ENCODE results near the gene CTIF. TPM values are rescaled to one million over a fixed set of nuclear protein-coding genes. Genes with fewer than 3 reads are reported as not detected.

The CTIF gene
- total and polyA plus RNA-seq, 10 donors: 5.2 to 39.2 (median 18.5) TPM

- intact Hi-C loops (cut with DNase I; ENCODE audit: low total_unique reads): loop anchor here (10.0 kb wide), 1 partner anchor 140 kb away; no protein-coding TSS in a partner anchor
- 39 to 61% (median 49%) methylated on average over 5 of the region's 5 CpGs for WGBS, 5 donors
Measured at GRCh38 chr18:48785091-48785614, 246.3 kb downstream of the CTIF start.

GRCh38 chr18:48785736-48786454 lies 247.1 kb downstream of the CTIF start:
- Histone ChIP-seq H3K4me1 (peaks cover 38 to 95% (median 61%) of the 10 kb centered on the region in 6 donors), H3K36me3 (no peaks in the 10 kb centered on the region), H3K27ac (peak overlapping the region; percentile 17 to 76 (median 60)), H3K27me3 (replicated peaks in 1 of 7) (no peaks in the 10 kb centered on the region), H3K4me3 (no peak overlapping the region), H3K9me3 (no peaks in the 10 kb centered on the region)
- 83 to 92% (median 87%) methylated on average over 12 of the region's 12 CpGs for WGBS, 5 donors
- TF ChIP-seq CTCF (IDR thresholded peaks at IDR 0.05 in 8 of 11, conservative IDR thresholded peaks at IDR 0.05 in 3 of 11): no peak
- TF ChIP-seq POLR2A (IDR thresholded peaks at IDR 0.05): no peak
- TF ChIP-seq POLR2AphosphoS5 (IDR thresholded peaks at IDR 0.05): no peak
- intact Hi-C loops (cut with DNase I; ENCODE audit: low total_unique reads): loop anchor here (10.0 kb wide), 1 partner anchor 139 kb away; no protein-coding TSS in a partner anchor
- DNase-seq: peak; percentile 73

More at GRCh38 chr18:48785091-48785614, 246.3 kb downstream of the CTIF start:
- peaks cover 36 to 95% (median 61%) of the 10 kb centered on the region in 6 donors for H3K4me1 ChIP-seq
- H3K36me3 ChIP-seq: no peaks in the 10 kb centered on the region
- DNase-seq: peak; percentile 87
- H3K27ac ChIP-seq: peak overlapping the region; percentile 17 to 76 (median 60)
- H3K4me3 ChIP-seq: no peak overlapping the region
- TF ChIP-seq POLR2A (IDR thresholded peaks at IDR 0.05): no peak
- TF ChIP-seq POLR2AphosphoS5 (IDR thresholded peaks at IDR 0.05): peak in 2 of 3 donors; percentile 12 to 25
- no peaks in the 10 kb centered on the region for H3K27me3 ChIP-seq (replicated peaks in 1 of 7)
- no peaks in the 10 kb centered on the region for H3K9me3 ChIP-seq

- H3K4me3 ChIP-seq: no peak overlapping the region
- 84 to 89% (median 87%) methylated on average over 10 of the region's 10 CpGs for WGBS, 5 donors
- peaks cover 36 to 95% (median 60%) of the 10 kb centered on the region in 6 donors for H3K4me1 ChIP-seq
- no peak overlapping the region for H3K27ac ChIP-seq
- H3K27me3 ChIP-seq (replicated peaks in 1 of 7): no peaks in the 10 kb centered on the region
- intact Hi-C loops (cut with DNase I; ENCODE audit: low total_unique reads): loop anchor here (10.0 kb wide), 1 partner anchor 138 kb away; no protein-coding TSS in a partner anchor
- TF ChIP-seq CTCF (IDR thresholded peaks at IDR 0.05 in 8 of 11, conservative IDR thresholded peaks at IDR 0.05 in 3 of 11) (no peak), POLR2A (IDR thresholded peaks at IDR 0.05) (no peak), POLR2AphosphoS5 (IDR thresholded peaks at IDR 0.05) (no peak)
- no peaks in the 10 kb centered on the region for H3K9me3 ChIP-seq
- peak; percentile 72 for DNase-seq
- no peaks in the 10 kb centered on the region for H3K36me3 ChIP-seq
Measured at GRCh38 chr18:48786455-48787202, 247.8 kb downstream of the CTIF start.

GRCh38 chr18:48787203-48788151 lies 248.6 kb downstream of the CTIF start:
- no peaks in the 10 kb centered on the region for H3K9me3 ChIP-seq
- H3K4me3 ChIP-seq: no peak overlapping the region
- no peaks in the 10 kb centered on the region for H3K27me3 ChIP-seq (replicated peaks in 1 of 7)
- no peaks in the 10 kb centered on the region for H3K36me3 ChIP-seq
- TF ChIP-seq POLR2AphosphoS5 (IDR thresholded peaks at IDR 0.05) (no peak), CTCF (IDR thresholded peaks at IDR 0.05 in 8 of 11, conservative IDR thresholded peaks at IDR 0.05 in 3 of 11) (no peak), POLR2A (IDR thresholded peaks at IDR 0.05) (no peak)
- intact Hi-C loops (cut with DNase I; ENCODE audit: low total_unique reads): loop anchor here (10.0 kb wide), 1 partner anchor 137 kb away; no protein-coding TSS in a partner anchor
- DNase-seq: peak; percentile 66
- no peak overlapping the region for H3K27ac ChIP-seq
- WGBS, 5 donors: 87 to 93% (median 91%) methylated on average over 10 to 11 of the region's 11 CpGs
- peaks cover 28 to 88% (median 52%) of the 10 kb centered on the region in 6 donors for H3K4me1 ChIP-seq
